Activated CD4-positive, alpha-beta T cell treated with anti-CD3 and anti-CD28 coated beads for 24 hours (primary cell): ENCODE data around the gene UMOD.

Experiments
- DNase-seq, 2 donors: peaks; one replicate each; pipeline ENCODE4 v3.0.0-alpha.2; 2020; ENCODE audit warnings: low read depth in 2 of 2

Gene UMOD

GRCh38 chr16:20364051-20364450 is 11.5 kb upstream of the UMOD start:
- no peak for DNase-seq

- DNase-seq = no peak
These were observed 10.7 kb upstream of the UMOD start for GRCh38 chr16:20363191-20363590.

- DNase-seq = no peak
These were observed 7.5 kb upstream of the UMOD start for GRCh38 chr16:20359997-20360396.

GRCh38 chr16:20355114-20355782 is 2.7 kb upstream of the UMOD start:
- DNase-seq = no peak

DNA sequence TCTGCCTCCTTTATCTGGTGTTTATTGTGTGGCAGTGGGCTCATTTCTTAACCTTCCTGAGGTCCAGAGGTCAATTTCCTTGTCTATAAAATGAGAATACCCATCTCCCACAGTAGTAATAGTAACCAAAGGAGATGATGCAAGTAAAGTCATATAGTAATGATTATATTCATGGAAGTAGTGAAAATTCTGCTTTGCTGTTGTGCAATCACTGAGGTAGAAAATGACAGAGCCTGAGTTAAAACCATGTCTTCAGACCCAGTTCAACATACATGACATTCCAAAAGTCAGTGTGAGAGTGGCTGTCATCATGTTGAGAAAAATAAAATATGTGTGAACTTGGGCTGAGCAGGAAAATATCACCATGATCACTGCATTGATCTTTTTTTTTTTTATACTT is 864 bp upstream of the UMOD start:
- no peak for DNase-seq

DNA sequence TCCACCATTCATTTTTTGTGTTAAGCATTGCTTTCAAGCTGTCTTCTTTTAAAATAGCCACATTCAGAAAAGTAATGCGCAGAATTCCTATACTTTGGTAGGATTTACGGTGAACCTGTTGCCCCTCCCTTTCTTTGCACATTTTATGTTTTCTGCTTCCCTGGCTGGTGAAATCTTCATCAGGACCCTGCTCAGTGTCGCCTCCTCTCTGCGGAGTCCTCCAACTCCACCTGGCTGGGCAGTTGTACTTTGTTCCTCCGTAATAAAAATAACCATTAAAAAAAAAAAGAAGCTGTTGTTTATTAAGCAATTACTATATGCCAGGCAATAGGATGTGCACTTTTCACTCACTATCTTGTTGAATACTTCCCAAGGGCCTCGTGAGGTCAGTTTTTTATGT is 2.9 kb downstream of the UMOD start:
- no peak for DNase-seq

DNA sequence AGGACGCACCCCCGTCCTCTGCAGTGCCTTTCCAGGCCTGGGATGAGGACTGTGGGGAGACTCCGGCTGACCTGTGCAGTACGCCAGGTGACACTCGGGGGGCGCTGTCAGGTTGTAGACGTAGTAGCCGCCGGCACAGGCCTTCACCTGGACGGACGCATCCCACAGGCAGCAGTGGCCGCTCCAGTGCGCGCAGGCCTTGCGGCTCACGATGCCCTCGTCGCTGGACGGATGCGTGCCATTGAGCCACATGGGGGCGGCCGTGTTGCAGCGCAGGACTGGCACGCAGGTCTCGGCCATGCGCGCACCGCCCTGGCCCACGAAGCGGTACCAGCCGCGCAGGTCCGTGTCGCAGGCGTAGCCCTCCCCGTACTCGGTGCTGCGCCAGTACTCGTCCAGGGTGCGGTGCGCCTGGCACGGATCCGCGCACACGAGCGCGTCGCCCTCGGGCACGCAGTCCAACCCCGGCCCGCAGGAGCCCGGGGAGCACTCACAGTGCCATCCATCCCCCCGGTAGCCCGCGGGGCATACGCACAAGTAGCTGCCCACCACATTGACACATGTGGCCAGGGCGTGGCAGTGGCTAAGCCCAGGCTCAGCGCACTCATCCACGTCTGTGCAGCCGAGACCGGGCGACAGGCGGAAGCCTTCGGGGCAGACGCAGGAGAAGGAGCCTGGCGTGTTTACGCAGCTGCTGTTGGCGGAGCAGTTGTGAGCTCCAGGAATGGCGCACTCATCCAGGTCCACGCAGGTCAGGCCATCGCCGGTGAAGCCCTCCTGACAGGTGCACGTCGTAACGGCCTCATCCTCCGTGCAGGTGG is 3.9 kb downstream of the UMOD start:
- no peak for DNase-seq

GRCh38 chr16:20347666-20348364 is 4.7 kb downstream of the UMOD start:
- no peak for DNase-seq

- no peak for DNase-seq
These were observed 7.9 kb downstream of the UMOD start for GRCh38 chr16:20344611-20345010.

DNA sequence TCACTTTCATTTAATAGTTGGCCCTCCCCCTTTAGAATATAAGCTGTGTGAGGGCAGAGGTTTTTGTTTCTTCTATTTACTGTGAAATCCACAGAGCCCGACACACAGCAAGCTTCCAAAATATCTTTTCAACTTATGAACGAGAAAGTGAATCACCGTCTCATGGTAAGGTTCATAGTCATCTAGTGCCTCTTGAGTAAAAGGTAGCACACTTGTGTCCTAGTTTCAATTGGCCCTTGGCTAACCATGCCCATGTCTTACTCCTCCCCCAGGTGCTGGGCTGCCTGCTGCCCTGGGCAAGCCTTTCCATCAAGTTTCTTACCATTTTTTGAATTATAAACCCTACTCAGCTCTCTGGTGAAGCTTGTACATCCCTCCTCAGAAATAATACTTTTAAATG is 12.8 kb downstream of the UMOD start:
- no peak for DNase-seq

GRCh38 chr16:20336955-20337354 is 15.6 kb downstream of the UMOD start:
- no peak for DNase-seq

DNA sequence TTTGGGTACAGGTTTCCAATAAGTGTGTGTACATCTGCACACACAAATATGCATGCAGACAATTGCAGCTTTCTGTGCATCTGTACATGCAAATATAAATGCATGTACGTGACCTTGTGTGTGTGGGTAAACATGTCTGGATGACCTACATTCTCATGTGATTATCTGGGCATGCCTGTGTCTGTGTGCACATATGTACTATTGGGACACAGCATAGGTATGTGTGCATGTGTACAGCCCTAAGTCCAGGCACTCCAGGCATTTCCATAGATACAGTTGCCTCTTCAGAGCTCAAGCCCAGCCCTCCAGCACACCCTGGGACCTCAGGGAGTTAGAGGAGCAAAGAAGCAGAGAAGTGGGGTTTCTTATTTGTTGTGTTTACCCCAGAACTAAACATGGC is 18.1 kb downstream of the UMOD start:
- DNase-seq = no peak

DNA sequence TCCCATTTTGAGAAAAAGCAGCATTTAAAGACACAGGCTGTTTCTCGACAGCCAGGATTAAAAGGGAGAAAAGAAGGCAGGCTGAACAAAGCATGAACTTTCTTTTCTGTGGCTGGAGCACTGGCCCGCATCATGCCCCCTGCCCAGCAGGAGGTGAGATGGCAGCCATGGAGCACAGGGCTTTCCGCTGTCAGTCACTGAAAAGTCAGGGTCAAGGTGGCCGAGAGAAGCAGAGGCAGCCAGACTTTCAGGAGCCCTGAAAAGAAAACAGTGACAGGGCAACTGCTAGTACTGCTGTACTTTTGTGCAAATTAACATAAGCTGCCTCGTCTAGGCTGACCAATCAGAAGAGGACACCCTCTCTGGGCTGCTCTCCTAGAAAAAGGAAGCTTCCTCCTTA is 19.4 kb downstream of the UMOD start:
- DNase-seq = no peak

DNA sequence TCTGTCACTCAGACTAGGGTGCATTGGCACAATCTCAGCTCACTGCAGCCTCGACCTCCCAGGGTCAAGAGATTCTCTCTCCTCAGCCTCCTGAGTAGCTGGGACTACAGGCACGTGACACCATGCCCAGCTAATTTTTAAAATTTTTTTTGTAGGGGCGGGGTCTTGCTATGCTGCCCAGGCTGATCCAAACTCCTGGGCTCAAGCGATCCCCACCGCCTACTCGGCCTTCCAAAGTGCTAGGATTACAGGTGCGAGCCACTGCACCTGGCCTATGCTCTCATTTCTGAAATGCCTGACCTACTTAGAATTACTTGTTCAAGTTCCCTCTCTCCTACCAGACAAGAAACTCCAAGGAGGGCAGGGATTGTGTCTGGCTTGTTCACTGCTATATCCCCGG is 20.1 kb downstream of the UMOD start:
- no peak for DNase-seq

- DNase-seq = no peak
These were observed 20.9 kb downstream of the UMOD start for GRCh38 chr16:20331635-20332034.

DNA sequence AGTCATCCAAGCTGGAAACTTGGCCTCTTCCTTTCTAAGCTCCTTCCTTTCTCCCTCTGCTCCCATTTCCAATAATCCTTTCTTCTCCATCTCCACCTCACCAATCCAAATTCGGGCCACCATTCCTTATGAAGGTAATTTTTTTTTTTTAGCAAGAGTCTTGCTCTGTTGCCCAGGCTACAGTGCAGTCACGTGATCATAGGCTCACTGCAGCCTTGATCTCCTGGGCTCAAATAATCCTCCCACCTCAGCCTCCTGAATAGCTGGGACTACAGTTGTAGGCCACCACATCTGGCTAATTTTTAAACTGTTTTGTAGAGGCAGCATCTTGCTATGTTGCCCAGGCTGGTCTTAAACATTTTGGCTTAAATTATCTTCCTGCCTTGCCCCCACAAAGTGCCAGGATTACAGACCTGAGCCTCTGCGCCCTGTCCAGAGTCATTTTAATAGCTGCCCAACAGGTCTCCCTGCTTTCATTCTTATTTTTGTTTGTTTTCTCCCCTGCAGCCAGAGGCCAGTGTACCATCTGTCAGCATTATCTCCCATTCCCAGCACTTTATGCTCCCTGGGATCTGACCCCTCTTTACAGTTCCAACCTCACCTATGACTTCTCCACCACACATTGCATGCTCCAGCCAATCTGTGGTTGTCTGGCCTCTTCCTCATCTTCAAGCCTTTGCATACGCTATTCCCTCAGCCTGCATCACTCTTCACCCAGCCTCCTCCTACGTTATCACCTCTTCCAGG is 22.9 kb downstream of the UMOD start:
- no peak for DNase-seq

DNA sequence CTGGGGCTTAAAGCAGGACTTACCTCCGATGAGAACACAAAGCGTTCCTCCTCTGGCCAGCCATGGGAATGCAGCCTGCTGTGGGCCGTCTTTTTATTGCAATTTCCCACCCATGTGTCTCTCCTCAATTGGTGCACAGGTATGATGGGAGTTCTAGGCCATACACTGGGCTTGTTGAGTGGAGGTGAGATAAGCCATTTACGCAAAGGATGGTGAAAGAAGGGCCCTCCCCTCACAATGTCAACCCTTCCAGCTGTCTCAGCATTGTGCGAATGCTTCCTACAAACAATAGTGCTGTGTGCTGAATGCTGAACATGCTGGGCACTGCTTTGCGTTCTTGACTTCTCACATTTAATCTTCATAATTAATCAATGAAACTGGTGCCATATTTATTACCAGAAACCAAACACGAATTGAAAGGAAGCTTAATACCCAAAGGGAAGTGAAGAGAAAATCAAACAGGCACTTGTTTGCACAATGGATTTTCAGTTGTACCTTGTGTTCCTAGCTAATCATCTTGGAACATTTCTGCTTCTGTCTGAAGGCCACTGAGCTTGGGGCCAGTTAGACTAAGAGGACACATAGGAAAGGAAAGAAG is 25.0 kb downstream of the UMOD start, which contains the start of gene GP2:
GP2 (minus strand) TSS at position 70 of the 598 bp plus-strand sequence. CDS start 1,082 bp downstream, outside the sequence.
- no peak for DNase-seq

DNA sequence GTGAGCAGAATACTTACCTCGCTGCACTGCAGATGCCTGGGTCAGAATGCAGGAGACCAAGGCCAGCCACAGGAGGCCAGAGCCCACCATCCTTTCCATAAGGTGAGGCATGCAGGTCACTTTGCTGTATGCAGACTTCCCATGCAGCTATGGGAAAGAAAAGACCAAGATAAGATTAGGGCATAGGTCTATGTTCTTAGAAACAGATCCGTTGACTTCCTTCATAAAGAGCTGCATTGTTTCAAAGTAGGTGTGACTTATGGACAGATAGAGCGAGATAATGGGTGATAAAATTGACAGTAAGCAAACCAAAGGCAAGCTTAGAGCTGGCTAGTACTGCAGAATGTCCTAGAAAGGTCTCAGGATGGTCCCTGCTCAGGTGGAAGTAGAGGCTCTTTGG is 26.2 kb downstream of the UMOD start:
- no peak for DNase-seq

DNA sequence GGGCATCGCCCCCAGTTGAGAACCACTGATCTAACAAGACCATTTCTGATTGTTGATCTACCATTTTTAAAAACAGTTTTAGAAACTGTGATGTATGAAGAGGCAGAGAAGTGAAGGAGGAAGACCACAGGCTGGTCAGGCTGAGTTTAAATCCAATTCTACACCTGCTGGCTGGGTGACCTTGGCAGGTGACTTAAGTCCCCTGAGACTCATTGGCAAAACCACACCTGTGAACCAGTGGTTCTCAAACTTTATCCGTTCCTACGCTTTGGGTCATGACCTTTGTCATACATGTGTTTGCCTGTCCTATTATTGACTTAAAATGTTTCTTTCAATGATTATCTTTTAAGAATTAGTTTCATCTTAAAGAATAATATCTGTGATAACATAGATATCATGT is 27.5 kb downstream of the UMOD start:
- DNase-seq = no peak

DNA sequence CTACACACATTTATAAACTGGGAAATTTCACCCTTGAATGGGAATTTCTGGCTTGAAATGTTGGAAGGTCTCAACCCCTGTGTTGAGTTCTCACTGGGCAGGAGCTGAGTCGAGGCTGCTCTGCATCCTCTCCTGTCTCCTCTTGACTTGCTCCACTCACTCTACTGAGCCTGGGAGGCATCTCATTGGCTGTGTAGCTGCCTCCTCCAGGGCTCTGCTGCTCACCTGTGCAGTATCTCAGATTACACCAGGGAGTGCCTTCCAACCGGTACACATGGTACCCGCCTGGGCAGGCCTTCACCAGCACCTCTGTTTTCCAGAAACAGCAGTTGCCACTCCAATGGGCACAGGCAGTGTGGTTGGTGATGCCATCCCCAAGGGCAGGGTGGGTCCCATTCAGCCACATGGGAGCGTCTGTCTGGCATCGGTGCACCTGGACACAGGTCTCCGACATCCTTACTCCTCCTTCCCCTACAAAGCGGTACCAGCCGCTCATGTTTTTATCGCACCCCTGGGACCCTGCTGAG is 28.9 kb downstream of the UMOD start:
- no peak for DNase-seq

DNA sequence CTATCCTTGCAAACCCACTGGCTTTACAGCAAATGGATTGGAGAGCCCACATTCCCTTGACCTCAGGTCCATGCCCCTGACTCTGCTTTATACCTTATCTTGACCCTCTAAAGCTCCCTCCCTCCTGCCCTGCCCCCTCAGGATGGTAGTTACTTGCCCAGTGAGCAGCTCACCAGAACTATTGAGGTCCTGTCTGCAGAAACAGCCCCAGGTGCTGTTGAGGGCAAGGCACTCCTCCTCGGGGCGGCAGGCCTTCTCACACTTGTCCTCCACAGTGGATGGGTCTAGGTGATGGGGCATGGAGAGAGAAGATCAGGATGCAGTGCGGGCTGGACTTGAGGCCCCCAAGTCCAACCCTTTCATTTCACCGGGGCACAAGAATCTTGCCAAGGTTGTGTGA is 29.8 kb downstream of the UMOD start:
- DNase-seq = no peak
